Hindlimb muscle (tissue), 1 donor: ENCODE measurements around the gene ADAT2. TPM values are rescaled to one million over a fixed set of nuclear protein-coding genes. Genes with fewer than 3 reads are reported as not detected.
A peak's percentile ranks its signal among the peaks of the same experiment; 100 is the strongest.
"Not testable (repeated sequence)": the region's sequence is repeated elsewhere in the genome, so short reads cannot be mapped to it uniquely, and the experiment has no call there.

ENCODE experiments used
- DNase-seq: peaks from one replicate; pipeline ENCODE4 v3.0.0-alpha.2; 2013
- polyA plus RNA-seq: library from polyadenylated mRNA; unstranded; fragments of 120-200 nt; gene quantifications from one replicate; pipeline ENCODE4 v1.2.1, GENCODE V29; 2013; ENCODE audit not compliant: insufficient read length

ADAT2 gene
- polyA plus RNA-seq, result 9.7 TPM

DNA sequence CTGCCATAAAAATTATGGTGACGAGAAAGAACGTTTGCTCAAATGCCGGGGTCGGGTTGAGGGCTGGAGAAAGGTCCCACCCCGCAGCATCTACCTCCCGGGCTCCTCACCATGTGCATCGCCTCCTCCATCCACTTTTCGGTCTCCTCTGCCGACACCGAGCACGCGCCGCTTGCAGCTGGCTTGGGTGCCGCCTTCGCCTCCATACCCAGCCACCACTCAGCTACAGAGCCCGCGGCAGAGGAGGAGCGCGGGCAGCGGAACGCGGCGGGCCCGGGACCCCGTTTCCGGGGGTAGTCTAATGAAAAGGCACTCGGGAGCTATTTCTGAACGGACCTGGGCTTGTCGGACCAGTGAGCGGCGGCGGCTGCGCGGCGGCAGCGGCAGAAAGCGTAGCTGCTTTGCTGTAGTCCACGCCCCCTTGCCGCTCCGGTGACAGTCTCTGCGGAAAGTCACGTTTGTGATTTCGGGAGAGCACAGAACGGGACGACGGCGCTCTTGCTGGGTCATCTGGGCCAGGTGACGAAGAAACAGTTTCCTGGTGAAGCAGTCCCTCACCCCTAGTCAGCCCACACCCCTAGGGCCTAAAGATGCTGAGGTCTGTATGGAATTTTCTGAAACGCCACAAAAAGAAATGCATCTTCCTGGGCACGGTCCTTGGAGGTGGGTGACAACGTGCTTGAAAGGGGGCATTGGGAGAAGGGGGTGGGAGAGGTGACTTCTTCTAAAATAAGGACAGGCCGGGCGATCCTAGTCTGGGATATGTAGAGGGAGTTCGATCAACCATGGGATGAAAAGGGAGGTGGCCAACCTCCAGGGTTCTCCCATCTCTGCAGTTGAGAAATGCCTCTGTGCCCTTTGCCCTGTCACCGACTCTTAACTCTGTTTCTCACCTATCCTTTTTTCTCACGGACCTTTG, at the start of gene ADAT2, which contains the start of gene PEX3:
TSS of gene ADAT2 (minus strand) at position 243 of the 919 bp plus-strand sequence. CDS start at position 206, 37 bp downstream.
TSS of gene PEX3 (plus strand) at position 353 of the 919 bp plus-strand sequence. CDS start at position 591, 238 bp downstream.
- DNase-seq, result peak; percentile 91

DNA sequence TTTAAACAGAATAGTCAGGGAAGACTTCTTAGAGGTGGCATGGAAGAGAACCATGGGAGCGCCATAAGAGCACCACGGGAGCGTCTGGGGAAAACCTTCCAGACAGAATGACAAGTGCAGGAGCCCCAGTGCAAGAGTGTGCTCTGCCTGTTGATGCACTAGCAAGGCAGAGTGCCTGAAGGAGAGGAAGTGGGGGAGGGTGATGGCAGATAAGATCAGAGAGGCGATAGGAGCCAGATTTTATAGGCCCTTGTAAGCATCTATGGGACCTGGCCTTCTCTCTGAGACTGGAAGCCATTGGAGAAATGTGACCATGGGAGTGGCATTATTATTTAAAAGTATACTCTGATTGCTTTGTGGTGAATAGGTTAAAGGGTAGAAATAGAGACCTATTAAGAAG, 47.9 kb upstream of the ADAT2 start:
- DNase-seq, result no peak

DNA sequence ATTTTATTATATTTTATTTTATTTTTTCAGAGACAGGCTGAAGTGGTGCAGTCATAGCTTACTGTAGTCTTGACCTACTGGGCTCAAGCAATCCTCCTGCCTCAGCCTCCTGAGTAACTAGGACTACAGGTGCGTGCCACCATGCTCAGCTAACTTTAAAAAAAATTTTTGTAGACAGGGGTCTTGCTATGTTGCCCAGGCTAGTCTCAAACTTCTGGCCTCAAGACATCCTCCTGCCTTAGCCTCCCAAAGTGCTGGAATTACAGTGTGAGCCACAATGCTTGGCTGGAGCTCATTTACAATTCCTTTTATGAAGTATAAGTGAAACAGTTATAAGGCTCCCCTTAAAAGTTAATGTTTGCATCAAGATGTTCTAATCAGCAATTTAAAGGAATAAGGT, 46.5 kb upstream of the ADAT2 start:
- DNase-seq, result no peak

DNA sequence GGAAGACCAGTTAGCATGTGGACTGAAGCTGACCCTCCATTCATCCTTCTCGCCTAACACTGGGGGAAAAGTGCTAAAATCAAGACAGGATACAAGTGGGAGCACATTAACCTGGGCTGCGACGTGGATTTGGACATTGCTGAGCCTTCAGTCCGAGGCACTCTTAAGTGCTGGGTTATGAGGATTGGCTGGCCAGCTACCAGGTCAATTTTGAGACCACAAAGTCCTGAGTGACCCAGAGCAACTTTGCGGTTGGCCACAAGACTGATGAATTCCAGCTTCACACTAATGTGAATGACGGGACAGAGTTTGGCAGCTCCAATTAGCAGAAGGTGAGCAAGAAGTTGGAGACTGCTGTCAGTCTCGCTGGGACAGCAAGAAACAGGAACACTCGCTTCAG, 40.3 kb upstream of the ADAT2 start:
- DNase-seq, result no peak

DNA sequence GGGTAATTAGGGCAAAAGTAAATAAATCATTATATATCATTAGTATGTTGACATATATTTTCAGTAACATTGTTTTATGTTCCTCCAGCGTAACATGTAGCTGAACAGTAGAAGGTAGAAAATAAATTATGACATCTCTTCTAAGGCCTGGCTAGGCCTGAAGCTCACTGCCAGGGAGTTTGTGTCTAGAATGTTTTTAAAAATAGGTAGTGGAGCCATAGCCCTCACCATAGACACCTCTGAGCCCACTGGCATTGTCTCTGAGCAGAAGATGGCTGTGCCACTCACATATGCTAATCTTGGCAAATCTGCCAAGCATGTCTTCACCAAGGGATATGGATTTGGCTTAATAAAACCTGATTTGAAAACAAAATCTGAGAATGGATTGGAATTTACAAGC, 39.7 kb upstream of the ADAT2 start:
- DNase-seq, result no peak

DNA sequence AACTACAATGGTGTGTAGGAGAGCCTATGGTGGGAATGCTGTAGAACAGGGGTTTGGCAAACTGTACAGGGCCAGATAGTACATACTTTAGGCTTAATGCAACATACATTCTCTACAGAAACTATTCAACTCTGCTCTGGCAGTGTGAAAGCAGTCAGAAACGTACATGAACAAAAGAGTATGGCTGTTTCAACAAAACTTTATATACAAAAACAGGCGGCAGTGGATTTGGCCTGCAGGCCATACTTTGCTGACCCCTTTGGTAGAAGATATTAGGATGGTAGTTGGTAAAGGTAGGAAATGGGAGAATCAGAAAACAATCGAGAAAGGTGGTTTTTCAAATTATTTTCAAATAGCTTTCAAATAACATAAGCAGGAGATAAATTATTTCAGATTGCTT, 36.3 kb upstream of the ADAT2 start:
- DNase-seq, result no peak

DNA sequence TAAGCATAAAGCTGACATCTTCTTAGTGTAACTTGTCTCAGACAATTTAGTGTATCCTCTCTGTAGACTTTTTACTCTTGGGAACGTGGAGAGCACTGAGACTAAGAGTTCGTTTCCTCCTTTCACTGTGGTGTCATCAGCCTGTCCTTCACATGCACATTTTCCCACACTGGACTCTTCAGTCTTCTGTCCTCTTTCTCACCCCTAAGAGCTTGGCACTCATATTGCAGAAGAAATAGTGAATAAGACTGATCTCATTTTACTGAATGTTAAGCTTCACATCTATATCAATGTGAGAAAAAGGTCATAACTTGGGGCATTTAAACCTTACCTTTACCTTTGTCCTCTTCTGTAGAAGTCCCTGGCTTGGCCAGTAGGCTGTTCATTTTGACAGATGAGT, 35.5 kb upstream of the ADAT2 start:
- no peak for DNase-seq

DNA sequence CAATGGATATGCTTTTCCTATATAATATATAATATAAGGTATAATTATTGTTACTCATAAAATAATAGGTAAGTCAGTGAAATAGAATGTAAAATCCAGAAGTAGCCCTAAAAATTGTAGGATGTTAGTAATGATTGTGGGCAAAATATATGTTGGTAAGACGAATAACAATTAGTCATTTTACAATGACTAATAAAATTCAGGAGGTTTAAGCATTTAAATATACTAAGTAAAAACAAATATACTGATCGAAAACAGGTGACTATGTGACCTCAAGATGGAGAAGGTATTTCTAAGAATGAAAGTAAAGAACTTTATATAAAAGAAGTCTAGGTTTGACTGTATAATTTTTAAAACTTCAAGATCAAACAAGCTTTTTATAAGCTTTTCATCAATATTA, 32.1 kb upstream of the ADAT2 start:
- DNase-seq, result no peak

DNA sequence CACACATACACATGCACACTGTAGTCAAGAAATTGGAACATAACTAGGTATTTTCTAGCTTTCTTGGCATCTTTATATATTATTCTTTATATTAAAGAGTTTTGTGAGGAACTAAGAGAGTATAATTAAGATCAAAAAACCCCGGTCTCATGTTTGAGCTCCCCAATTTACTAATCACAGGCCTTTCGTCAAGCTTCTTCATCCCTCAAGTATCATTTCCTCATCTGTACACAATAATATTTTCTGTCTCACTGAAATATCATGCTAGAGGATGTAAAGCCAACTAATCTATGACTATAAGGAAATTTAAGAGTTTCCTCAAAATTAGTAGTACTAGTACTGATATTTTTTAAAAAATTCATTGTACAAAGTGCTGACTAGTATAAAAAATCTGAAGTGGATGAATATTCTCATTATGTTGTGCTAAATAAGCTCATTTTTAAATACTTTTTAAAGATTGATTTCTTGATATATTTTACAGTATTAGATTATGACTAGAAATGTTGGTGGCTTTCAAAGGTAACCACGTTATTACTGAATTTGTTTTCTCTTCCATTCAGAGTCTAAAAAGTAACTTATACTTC, 28.1 kb upstream of the ADAT2 start:
- no peak for DNase-seq

DNA sequence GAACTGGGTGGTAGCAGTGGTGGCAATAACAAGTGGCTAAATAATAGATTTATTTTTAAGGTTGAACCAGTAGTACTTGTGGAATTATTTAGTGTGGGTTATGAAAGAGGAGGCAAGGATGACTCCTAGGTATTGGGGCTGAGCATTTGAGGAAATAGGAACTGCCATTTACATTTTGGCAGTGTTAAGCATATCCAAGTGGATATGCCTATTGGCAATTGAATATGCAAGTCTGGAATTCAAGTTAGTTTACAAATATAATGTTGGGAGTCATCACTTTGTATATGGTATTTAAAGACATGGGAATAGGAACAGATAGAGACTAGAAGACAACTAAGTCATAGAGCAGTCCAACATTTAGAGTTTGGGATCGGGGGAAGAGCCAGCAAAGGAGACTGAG, 26.1 kb upstream of the ADAT2 start:
- no peak for DNase-seq

DNA sequence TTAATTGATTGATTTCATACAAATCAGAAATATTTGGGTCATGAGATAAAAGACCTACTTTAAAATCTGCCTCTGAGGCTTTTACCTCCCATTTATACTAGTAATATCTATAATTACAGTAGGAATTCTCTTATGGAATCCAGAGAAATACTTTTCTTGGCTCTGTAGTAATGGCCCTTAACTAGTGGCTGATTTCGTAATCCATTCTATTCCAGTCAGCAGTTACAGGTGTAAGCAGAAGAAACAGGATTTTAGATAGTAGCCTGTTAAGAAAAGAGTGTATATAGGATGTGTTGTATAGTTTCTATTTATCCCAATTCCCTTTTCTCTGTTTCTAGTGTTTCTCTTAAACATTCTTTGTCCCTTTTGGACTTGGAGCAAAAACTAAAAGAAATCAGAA, 21.3 kb upstream of the ADAT2 start:
- DNase-seq, result no peak

DNA sequence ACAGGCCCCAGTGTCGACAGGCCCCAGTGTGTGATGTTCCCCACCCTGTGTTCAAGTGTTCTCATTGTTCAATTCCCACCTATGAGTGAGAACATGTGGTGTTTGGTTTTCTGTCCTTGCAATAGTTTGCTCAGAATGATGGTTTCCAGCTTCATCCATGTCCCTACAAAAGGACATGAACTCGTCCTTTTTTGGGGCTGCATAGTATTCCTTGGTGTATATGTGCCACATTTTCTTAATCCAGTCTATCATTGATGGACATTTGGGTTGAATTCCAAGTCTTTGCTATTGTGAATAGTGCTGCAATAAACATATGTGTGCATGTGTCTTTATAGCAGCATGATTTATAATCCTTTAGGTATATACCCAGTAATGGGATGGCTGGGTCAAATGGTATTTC, 18.3 kb upstream of the ADAT2 start:
- DNase-seq, result not testable (repeated sequence)

DNA sequence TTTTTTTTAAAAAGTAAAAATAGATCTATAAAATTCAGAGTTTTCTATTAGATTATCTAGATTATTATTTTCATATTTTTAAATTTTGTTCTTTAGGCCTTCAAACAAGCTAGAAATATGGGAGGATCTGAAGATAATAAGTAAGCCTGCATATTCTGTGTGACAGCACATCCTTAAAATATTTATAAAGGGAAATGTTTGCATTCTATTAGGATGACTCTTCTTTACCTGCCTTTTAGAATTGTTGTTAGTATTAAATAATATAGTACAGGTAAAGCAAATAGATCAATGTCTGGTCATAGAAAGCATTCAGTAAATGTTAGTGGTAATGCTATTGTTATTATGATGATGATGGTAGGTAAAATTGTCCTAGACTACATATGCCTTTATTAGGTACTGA, 17.5 kb upstream of the ADAT2 start:
- DNase-seq, result no peak

DNA sequence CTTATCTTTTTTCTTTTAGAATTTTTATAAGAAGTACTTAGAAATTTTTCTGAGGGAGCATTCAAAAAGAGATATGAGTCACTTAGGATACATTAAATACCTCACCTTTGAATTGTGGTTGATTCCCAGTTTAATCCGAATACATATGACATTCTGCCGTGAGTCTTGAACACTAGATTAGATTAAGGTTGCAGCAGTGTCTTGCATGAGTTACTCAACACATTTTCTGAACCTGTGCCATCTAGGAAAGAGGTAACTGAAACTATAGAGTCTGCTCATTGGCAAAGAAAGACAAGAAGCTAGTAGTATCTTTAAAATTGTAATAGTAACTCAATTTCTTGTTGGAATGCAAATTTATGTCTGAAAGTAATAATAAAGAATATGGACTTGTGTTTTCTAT, 15.1 kb upstream of the ADAT2 start:
- DNase-seq, result no peak

DNA sequence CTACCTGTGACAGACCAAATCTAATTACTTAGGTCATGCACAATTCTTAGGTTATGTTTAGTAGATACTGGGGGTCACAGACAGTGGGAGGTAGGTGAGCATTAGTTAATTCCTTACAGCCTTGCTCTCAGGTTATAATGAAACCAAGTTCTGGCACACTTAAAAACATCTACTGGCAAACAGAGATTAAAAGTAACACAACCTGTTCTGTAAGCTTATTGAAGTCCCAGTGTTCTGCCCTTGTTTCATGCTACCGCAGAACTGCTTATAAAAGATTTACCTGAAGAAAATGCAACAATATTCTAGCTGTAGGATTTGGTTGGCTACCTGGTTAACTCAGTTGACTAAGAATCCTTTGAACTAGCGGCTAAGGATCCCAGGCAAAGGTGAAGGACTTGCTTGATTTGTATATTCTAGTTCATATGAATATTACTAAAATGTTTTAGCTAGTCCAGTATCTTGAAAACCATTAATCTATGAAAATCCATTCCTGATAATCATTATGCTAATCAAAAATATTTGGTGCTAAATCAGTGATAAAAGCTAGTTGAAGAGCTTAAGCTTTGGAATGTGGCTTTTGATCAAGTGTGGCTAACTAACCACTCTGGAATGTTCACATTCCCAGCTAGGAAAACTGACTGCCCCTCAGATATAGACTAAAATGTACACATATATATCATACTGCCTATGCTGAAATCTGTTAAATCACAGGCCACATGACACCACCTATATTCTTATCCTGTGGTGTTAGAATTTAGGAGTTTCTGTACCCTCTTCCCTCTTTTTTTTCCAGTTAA, 7.3 kb upstream of the ADAT2 start:
- DNase-seq, result no peak

DNA sequence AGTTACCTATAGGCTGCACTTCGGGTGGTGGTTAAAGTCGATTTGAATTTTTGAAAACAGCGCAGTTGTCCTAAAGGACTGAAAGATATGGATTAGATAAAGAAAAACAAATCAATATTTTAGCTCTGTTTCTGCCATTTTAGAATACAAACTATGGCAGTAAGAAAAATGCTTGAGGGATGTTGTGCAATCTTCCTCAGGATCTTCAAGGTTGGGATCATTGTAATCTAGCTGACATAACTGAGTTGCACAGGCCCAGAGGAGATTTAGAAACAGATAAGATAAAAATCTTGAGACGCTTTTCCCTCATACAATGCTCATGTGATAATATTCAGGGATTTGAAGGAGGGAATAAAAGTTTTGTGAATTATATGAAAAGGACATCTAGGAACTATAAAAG, 1.0 kb upstream of the ADAT2 start:
- no peak for DNase-seq

DNA sequence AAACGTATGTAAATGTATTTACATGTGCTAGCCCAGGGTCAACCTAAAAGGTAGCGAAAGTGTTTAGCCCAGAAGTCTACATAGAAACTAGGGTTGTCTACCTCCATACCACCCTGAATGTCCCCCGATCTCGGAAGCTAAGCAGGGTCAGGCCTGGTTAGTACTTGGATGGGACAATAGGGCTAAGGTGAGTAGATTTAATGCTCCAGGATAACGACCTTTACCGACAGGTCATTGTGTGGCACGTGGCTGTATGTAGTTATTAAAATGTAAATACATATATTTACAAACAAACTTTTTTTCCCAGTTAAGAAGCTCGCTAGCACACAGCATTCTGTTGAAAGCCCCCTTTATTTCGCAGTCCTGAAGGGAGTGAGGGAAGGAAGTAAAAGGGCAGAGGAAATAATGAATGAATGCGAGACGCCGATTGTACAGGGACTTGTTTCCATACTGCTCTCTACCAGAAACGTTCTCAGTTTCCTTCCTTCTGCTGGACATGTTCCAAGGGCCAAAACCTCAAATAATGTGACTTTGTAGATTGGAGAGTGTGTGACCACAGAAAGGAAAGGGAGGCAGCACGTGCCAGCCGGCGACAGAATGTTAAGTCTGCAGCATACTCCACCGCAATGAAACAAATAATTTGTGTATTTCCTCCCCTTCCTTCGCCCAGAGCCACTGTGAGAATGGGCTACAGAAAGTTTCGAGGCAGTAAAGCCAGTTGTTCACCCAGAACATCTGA, 612 bp downstream of the ADAT2 start:
- peak; percentile 10 for DNase-seq

DNA sequence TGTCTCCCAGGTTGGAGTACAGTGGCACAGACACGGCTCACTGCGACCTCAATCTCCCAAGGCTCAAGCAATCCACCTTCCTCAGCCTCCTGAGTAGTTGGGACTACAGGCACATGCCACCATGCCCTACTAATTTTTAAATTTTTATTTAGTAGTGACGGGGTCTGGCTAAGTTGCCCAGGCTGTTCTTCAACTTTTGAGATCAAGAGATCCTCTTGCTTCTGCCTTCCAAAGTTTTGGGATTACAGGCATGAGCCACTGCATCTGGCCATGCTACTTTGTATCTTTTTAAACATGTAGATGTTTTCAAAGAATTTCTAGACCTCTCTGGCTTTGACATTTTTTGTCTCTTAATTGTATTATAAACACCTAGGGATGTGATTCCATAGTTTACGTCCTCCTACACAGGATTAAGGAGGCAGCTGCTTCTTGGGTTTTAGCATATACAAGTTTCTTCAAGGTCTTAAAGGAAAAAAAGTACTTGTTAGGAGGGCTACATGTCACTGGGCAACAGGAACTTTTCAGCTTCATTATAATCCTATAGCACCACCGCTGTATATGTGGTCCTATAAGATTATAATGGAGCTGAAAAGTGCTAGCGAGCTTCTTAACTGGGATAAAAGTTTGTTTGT, 1.3 kb downstream of the ADAT2 start:
- DNase-seq, result no peak

DNA sequence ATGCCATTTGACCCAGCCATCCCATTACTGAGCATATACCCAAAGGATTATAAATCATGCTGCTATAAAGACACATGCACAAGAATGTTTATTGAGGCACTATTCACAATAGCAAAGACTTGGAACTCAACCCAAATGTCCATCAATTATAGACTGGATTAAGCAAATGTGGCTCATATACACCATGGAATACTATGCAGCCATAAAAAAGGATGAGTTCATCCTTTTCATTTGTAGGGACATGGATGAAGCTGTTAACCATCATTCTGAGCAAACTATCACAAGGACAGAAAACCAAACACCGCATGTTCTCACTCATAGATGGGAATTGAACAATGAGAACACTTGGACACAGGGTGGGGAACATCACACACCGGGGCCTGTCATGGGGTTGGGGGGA, 2.6 kb downstream of the ADAT2 start:
- DNase-seq, result not testable (repeated sequence)

DNA sequence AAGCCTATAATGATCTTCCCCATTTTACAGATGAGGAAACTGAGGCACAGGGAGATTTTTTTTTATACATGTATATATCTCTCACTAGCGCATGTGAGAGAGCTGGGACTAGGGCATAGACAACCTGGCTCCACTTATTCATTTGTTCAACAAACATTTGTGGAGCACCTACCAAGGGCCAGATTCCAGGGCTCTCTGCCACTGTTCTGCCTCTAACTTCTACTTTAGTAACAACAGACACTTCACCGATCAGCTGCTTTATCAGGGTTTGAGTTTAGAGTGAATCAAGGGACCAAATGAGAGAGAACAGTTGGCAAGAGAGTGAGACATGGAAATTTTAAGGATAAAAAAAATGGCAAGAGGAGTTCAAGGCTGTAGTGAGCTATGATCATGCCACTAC, 7.4 kb downstream of the ADAT2 start:
- no peak for DNase-seq

DNA sequence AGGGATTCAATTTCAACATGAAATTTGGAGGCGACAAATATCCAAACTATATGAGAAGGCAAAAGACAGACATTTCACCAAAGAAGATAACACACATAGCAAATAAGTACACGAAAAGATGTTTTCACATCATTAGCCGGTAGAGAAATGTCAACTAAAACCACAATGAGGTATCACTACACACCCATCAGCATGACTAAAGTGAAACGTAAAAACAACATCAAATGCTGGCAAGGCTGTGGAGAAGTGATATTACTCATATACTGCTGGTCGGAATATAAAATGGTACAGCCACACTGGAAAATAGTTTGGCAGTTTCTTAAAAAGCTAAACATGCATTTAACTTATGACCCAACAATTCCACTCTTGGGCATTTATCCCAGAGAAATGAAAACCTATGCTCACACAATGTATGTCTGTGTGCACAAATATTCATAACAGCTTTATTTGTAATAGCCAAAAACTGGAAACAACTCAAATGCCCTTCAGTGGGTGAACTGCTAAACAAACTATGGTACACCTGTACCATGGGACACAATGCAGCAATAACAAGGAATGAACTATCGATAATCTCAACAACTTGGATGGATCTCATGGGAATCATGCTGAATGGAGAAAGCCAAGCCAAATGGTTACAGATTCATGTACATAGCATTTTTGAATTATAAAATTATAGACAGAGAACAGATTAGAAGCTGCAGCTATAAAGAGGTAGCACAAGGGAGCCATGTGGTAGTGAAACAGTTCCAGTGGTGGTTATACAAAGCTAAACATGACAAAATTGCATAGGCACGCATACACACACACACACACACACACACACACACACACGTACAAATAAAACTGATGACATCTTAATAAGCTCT, 8.6 kb downstream of the ADAT2 start:
- DNase-seq, result no peak
